Daoy (cell line): Measurements from ENCODE around the gene NEU4. TPM values are rescaled to one million over a fixed set of nuclear protein-coding genes. Genes with fewer than 3 reads are reported as not detected.
A peak's percentile ranks its signal among the peaks of the same experiment; 100 is the strongest.
"Not testable (repeated sequence)": the region's sequence is repeated elsewhere in the genome, so short reads cannot be mapped to it uniquely, and the experiment has no call there.

ENCODE experiments used
- DNase-seq: peaks from one replicate; pipeline ENCODE4 v3.0.0-alpha.2; 2015; ENCODE audit warnings: low read depth
- total RNA-seq: library from RNA; depleted of rRNA; stranded (reverse); fragments of >200 nt; shearing (Covaris generic); gene quantifications from 2 replicates; pipeline ENCODE4 v1.2.3, GENCODE V29; 2014

The NEU4 gene
- total RNA-seq, 1 experiment from 2014 or later: not detected

DNA sequence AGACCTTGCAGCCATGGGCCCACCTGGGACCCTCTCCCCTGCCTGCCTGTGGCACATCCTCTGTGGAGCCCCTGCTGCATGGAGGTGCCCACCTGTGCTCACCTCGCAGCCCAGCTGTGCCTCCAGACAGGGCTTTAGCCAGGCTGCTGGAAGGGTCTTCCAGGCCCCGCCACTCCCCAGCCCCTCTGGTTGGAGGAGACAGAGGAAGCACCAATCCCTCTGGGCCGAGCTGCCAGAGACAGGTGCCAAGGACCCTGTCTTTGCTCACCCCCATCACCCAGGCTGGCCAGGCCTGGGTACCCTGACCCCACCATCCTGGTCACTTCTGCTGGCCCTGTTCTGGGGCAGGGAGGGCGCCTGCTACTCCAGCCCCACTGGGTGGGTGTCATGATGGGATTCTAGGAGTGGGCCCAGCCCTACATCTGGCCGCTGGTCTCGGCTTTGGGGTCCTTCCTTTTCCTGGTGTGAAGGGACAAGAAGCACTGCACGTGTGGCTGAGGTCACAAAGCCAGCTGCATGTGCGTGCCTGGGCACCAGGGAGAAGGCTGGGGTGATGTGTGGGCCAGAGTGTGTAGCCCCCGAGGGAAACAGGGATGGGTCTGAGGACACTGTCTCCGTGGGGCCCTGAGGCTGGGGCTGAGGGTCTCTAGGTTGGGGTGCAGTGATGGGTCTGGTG is 9.3 kb upstream of the NEU4 start:
- no peak for DNase-seq

DNA sequence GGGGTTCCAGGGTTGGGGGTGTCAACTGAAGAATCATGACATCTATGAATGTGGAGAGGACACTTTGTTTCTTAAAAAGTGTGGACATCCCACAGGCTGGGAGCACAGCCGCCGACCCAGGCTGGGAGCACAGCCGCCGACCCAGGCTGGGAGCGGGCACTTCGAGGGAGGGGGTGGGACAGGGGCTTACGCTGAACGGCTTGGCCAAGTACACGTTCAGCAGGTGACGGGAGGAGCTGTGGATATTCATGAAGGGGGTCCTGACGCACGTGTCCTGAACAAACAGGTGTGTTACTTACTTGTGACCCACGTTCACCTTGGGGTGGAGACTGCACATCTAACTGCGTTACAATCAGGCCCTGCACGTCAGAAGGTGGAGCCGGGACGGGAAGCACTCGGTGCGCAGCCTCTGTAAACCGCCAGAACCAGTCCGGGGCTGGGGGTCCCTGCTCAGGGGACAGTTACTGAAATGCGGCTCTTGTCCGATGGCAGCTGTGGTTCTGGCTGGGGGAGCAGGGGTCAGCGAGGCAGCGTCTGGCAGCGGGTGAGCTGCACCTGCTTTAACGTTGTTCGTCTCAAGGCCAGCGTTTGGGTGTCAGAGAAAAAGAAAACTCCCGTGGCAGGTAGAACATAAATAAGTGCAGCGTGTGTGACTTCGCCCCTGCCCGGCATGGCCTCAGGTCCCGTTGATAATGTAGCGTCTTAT is 8.6 kb upstream of the NEU4 start:
- not testable (repeated sequence) for DNase-seq

DNA sequence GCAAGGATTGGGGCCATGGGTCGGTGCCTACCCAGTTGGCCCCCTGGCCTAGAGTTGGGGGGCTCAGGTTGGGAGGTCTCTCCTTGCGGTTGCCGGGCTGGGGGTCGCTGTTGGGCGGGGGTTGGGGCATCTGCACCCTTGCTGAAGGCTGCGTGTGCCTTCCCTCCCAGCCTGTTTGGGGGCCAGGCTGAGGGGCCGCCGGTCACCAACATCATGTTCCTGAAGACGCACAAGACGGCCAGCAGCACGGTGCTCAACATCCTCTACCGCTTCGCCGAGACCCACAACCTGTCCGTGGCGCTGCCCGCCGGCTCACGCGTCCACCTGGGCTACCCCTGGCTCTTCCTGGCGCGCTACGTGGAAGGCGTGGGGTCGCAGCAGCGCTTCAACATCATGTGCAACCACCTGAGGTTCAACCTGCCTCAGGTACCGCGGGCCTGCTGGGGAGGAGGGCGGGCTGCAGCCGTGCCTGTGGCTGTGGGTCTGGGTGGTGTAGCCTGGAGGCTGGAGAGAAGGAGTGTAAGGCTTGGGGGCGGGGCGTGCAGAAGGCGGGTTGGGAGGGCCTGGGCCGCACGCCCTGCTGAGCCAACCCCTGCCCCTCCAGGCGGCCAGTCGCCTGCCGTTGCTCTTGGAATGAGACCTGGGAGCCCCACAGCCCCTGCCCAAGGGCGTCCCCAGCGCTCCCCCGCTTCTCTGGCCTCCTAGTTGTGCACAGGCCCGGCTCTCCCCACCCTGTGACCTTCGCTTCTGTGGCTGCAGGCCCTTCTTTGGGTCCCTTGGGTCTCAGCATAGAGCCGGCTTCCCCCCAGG is 7.2 kb upstream of the NEU4 start:
- no peak for DNase-seq

- no peak for DNase-seq
These were observed 6.3 kb upstream of the NEU4 start for GRCh38 chr2:241802421-241803318.

DNA sequence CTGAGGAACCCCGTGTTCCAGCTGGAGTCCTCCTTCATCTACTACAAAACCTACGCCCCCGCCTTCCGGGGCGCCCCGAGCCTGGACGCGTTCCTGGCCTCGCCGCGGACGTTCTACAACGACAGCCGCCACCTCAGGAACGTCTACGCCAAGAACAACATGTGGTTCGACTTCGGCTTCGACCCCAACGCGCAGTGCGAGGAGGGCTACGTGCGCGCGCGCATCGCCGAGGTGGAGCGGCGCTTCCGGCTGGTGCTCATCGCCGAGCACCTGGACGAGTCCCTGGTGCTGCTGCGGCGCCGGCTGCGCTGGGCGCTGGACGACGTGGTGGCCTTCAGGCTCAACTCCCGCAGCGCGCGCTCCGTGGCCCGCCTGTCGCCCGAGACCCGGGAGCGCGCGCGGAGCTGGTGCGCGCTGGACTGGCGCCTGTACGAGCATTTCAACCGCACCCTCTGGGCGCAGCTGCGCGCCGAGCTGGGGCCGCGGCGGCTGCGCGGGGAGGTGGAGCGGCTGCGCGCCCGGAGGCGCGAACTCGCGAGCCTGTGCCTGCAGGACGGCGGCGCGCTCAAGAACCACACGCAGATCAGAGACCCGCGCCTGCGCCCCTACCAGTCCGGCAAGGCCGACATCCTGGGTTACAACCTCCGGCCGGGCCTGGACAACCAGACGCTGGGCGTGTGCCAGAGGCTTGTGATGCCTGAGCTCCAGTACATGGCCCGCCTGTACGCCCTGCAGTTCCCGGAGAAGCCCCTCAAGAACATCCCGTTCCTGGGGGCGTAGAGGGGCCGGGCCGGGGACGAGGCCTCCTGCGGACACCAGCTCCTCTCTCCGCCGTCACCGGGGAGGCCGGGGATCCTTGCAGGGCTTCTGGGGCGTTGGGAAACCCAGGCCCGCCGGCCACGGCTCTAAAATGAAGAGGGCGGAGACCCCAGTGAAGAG is 5.3 kb upstream of the NEU4 start:
- peak; percentile 54 for DNase-seq

DNA sequence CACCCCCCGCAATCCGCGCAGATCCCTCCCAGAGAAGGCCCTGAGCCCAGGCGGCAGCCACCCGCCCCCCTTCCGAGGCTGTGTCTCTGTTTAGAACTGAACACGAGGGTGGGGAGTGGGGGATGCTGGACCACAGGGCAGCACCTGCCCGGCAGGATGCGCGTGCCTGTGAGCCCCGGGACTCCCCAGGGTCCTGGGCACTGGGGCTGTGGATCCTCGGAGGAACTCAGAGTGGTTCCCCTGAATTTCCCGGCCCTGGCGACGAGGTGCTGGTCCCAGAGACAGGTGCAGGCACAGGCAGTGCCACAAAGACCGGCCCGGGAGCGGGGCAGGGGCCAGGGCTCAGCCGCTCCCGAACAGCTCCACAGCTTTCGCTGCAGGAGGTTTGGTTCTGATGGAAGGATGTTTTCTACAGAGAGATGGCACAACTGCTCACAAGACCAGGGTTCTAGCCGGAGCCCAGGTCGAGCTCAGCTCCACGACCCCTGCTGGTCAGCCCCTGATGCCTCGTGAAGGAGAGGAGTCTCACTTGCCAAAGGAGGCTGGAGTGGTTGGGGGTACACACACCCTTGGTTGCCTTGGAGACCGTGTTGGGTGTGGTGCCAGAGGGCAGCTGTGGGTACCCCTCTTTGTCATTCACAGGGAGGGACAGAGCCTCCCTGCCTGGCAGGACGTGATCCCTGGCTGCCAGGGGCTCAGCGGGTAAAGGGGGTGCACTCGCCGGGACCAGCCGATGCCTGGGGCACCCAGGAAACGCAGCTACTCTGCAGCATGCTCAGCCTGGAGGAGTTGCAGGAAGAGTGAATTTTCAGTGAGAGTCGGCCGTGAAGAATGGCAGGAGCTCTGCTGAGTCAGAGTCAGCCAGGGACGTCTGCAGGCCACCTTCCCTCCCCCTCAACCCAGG is 4.4 kb upstream of the NEU4 start:
- peak; percentile 41 for DNase-seq

- not testable (repeated sequence) for DNase-seq
These were observed 2.8 kb upstream of the NEU4 start for GRCh38 chr2:241806217-241806616.

GRCh38 chr2:241808051-241808720 is 807 bp upstream of the NEU4 start:
- no peak for DNase-seq

- DNase-seq: no peak
These were observed 652 bp downstream of the NEU4 start for GRCh38 chr2:241809383-241810306.

- DNase-seq: no peak
These were observed 1.6 kb downstream of the NEU4 start for GRCh38 chr2:241810307-241811200.

GRCh38 chr2:241811201-241811951 is 2.4 kb downstream of the NEU4 start:
- no peak for DNase-seq

GRCh38 chr2:241811952-241812729 is 3.1 kb downstream of the NEU4 start:
- DNase-seq: no peak

DNA sequence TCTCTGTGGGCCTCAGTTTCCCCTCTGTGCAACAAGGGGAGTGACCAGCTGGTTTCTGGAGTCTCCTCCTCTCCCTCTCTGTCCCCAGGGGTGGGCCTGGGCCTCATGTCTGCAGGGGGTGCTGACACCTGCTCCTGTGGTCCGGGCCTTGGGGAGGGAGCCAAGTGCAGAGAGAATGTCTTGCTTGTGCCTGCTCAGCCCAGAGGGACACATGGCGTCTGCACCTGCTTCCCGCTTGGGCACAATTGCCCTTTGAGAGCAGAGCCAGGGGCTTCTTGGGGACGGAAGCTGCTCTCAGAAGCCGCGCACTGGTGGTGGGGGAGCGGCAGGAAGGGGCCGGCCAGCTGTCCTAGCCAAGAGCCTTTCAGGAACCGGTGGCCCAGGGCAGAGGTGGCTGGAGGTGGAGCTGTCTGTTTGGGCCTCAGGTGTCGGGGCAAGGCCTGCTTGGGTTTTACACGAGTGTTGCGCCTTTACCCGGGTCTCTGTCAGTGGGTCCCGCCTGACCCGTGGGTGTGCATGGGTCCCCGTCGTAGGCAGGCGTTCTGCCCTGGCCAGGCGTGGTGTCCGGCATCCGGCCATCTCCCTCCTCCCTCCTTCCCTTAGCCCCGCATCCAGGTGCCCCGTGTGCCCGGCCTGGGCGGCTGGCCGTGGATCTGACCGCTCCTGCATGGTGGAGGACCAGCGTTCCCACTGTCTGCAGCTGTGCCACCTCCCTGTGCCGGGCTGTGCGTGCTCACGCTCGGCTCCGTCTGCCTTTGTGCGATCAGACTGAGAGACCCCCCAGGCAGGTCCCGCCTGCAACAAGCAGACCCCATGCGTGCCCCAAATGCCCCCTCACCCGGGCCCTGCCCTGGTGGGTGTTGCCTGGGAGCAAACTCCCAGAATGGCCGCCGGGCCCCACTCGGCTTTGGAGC is 4.0 kb downstream of the NEU4 start:
- no peak for DNase-seq
